Neural crest cell (in vitro differentiated cells): ENCODE data around the gene ADAMTS15. TPM values are rescaled to one million over a fixed set of nuclear protein-coding genes. Genes with fewer than 3 reads are reported as not detected.

Source experiments
- DNase-seq: peaks from one replicate; pipeline ENCODE4 v3.0.0; 2021; ENCODE audit warnings: low read depth, mixed read lengths, low spot score
- H3K27ac Mint-ChIP-seq: one replicate; pipeline ENCODE4 v1.8.0; 2021; ENCODE audit warnings: mild to moderate bottlenecking, mixed read lengths; ENCODE audit not compliant: unreplicated experiment
- H3K27me3 Mint-ChIP-seq: 2 replicates; pipeline ENCODE4 v1.8.0; 2021; ENCODE audit warnings: low read depth, mild to moderate bottlenecking, mixed read lengths
- H3K36me3 Mint-ChIP-seq: 2 replicates; pipeline ENCODE4 v1.8.0; 2021; ENCODE audit warnings: low read depth, mild to moderate bottlenecking, mixed read lengths
- H3K4me1 Mint-ChIP-seq: 2 replicates; pipeline ENCODE4 v1.8.0; 2021; ENCODE audit warnings: mixed read lengths
- H3K4me3 Mint-ChIP-seq: one replicate; pipeline ENCODE4 v1.8.0; 2021; ENCODE audit warnings: mild to moderate bottlenecking, mixed read lengths
- H3K9me3 Mint-ChIP-seq: 2 replicates; pipeline ENCODE4 v1.8.0; 2021; ENCODE audit warnings: mixed read lengths
- total RNA-seq: library from RNA; stranded (reverse); gene quantifications from 2 replicates; pipeline ENCODE4 v1.2.1, GENCODE V29; 2021
- TF ChIP-seq, protein P1 (sequence below): fragments of 200-600 bp; sonication (generic); conservative IDR thresholded peaks from 2 replicates; pipeline ENCODE4 v1.5.0; 2021; ENCODE audit warnings: antibody characterized with exemption, mild to moderate bottlenecking

Gene ADAMTS15
- total RNA-seq, 1 donor from 2014 or later: 7.7 TPM

DNA sequence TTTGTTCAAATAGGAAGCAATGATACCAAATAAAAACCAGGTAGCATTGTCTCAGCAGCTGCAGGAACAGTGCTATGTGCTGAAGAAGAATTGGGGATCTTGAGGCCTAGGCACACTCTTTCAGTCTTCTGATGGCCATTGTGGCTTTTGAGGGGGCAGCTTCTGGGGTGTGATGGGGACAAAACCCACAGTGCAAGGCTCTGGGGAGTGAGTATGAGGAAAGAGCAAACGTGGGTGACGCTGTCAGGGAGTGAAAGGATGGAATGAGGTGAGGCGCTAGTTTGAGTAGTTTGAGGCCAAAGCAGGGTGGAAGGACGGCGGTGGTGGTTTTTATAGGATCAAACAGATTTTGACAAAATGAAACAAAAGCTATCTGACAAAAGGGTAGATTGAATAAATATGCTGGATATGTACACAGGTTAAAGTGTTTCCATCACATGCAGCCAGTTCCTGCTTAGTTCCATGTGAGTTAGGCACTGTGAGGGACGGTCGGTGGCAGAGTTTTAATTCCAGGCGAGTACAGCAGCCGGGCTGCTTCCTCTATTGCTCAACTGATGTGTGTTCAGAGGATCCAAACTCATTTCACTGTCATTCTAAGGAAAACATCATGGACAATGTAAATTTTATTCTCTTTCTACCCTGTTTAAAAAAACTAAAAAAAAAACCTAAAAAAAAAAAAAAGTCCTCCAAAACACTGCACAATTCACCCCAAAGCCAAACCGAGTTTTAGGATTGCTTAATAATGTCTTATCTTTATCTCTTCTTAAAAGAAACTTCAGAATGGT, 18.9 kb downstream of the ADAMTS15 start:
- H3K4me3 Mint-ChIP-seq: no peak overlapping the region
- no peak overlapping the region for H3K27ac Mint-ChIP-seq
- TF ChIP-seq, protein P1, sequence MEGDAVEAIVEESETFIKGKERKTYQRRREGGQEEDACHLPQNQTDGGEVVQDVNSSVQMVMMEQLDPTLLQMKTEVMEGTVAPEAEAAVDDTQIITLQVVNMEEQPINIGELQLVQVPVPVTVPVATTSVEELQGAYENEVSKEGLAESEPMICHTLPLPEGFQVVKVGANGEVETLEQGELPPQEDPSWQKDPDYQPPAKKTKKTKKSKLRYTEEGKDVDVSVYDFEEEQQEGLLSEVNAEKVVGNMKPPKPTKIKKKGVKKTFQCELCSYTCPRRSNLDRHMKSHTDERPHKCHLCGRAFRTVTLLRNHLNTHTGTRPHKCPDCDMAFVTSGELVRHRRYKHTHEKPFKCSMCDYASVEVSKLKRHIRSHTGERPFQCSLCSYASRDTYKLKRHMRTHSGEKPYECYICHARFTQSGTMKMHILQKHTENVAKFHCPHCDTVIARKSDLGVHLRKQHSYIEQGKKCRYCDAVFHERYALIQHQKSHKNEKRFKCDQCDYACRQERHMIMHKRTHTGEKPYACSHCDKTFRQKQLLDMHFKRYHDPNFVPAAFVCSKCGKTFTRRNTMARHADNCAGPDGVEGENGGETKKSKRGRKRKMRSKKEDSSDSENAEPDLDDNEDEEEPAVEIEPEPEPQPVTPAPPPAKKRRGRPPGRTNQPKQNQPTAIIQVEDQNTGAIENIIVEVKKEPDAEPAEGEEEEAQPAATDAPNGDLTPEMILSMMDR: no peak
- no peaks in the 10 kb centered on the region for H3K27me3 Mint-ChIP-seq
- no peak for DNase-seq
- no peaks in the 10 kb centered on the region for H3K36me3 Mint-ChIP-seq
- H3K4me1 Mint-ChIP-seq: no peaks in the 10 kb centered on the region
- H3K9me3 Mint-ChIP-seq: no peaks in the 10 kb centered on the region

DNA sequence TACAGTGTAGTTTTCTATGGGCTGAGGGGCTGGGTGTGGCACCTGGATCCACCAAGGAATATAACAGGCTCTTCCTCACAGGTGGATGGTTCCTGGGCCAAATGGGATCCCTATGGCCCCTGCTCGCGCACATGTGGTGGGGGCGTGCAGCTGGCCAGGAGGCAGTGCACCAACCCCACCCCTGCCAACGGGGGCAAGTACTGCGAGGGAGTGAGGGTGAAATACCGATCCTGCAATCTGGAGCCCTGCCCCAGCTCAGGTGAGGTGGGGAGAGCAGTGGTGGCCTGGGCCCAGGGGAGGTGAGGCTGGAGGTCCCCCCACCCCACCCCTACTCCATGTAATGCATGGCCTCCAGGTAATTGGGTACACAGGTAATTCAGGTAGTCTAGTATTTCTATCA, 20.7 kb downstream of the ADAMTS15 start:
- no peak overlapping the region for H3K4me3 Mint-ChIP-seq
- no peak overlapping the region for H3K27ac Mint-ChIP-seq
- no peaks in the 10 kb centered on the region for H3K9me3 Mint-ChIP-seq
- no peaks in the 10 kb centered on the region for H3K4me1 Mint-ChIP-seq
- DNase-seq: no peak
- no peaks in the 10 kb centered on the region for H3K36me3 Mint-ChIP-seq
- TF ChIP-seq, protein P1: no peak
- H3K27me3 Mint-ChIP-seq: no peaks in the 10 kb centered on the region

DNA sequence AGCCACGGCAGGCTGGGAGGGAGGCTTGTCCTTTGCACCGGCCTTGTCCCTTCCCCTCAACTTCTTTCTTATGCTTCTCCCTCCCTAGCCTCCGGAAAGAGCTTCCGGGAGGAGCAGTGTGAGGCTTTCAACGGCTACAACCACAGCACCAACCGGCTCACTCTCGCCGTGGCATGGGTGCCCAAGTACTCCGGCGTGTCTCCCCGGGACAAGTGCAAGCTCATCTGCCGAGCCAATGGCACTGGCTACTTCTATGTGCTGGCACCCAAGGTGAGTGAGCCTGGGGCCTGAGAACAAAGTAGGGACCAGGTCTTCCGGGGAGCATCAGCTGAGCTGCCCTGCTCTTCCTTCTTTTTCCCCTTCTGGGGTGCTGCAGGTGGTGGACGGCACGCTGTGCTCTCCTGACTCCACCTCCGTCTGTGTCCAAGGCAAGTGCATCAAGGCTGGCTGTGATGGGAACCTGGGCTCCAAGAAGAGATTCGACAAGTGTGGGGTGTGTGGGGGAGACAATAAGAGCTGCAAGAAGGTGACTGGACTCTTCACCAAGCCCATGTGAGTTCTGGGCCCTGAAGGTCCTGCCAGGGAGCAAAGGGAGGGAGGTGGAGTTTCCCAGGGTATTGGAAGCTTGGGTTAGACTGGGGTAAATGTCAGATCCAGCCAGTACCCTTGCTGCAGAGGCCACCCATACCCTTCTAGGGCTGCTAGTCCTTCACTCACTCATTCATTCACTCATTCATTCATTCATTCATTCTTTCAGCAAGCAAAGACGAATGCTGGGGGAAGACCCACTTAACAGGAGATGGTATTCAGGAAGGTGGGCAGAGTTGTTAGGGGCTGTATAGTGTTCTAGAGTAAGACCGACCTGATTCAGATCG, 22.6 kb downstream of the ADAMTS15 start:
- H3K27ac Mint-ChIP-seq: no peak overlapping the region
- no peak overlapping the region for H3K4me3 Mint-ChIP-seq
- no peaks in the 10 kb centered on the region for H3K36me3 Mint-ChIP-seq
- no peaks in the 10 kb centered on the region for H3K27me3 Mint-ChIP-seq
- H3K9me3 Mint-ChIP-seq: no peaks in the 10 kb centered on the region
- no peaks in the 10 kb centered on the region for H3K4me1 Mint-ChIP-seq
- DNase-seq: no peak
- TF ChIP-seq, protein P1: no peak

DNA sequence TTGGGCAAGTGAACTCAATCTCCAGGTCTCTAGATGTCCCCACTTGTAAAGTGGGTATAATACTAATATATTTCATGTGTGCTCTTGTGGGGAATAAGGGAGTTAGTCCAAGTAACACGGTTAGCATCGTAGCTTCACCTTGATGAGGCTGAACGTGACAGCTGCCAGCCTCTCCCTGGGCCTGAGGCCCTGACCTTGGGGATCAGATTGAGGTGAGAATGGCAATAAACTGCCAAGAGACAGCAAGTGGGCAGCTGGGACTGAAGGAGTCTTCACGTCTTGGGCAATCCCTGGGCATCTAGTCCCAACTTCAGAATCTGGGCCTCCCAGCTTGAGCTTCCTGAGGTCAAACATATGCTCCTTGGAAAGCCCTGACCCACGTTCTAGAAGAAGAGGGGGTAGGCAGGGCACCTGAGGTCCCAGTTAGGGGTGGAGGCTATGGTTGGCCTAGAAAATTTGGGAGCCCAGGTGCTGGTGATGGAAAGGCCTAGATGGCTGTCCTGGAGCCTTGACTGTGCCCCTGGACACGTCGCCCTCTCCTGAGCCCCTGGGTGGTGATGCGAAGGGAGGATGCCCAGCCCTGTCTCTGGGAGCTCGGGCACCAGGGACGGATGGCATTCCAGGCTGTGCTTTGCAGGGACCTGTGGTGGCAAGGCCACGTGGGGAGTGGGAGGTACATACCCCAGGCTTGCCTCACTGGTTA, 23.4 kb downstream of the ADAMTS15 start:
- Mint-ChIP-seq H3K27me3 (no peaks in the 10 kb centered on the region), H3K4me3 (no peak overlapping the region), H3K9me3 (no peaks in the 10 kb centered on the region), H3K27ac (no peak overlapping the region), H3K36me3 (peaks cover 3% of the 10 kb centered on the region), H3K4me1 (peaks cover 5% of the 10 kb centered on the region)
- no peak for DNase-seq
- TF ChIP-seq, protein P1: no peak

DNA sequence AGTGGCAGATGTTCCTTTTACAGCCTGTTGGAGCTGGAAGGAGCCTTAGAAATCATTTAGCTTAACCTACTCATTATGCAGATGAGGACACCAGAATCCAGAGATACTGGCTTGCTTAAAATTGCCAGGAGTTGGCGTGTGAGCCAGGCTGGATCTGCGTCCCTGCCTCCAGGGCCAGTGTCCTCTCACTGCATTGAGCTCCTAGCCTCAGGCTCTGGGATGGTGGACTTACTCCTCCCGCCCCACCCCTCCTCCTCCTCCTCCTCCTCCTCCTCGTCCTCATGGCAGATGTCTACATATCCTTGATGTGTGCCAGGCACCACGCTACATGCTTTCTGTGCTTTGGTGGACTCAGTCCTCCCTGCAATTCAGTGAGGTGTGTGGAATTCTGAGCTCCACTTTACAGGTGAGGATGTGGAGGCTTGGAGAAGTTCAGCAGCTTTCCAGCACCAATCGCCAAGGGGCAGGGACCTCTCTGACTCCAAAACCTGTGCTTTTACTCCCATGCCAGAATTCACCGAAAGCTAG, 24.1 kb downstream of the ADAMTS15 start:
- Mint-ChIP-seq H3K9me3 (no peaks in the 10 kb centered on the region), H3K27me3 (no peaks in the 10 kb centered on the region), H3K4me3 (no peak overlapping the region), H3K27ac (no peak overlapping the region), H3K36me3 (peaks cover 3% of the 10 kb centered on the region), H3K4me1 (peaks cover 6% of the 10 kb centered on the region)
- DNase-seq: no peak
- TF ChIP-seq, protein P1: no peak
